Activated T-helper 9 cell treated with anti-CD3 and anti-CD28 coated beads, Interleukin-2, amount 50 U/mL, for 16 hours (primary cell): ENCODE data around the gene SLC25A22.

ENCODE experiments used
- DNase-seq: peaks from one replicate; pipeline ENCODE4 v3.0.0-alpha.2; 2020; ENCODE audit warnings: low read depth

The SLC25A22 gene

DNA sequence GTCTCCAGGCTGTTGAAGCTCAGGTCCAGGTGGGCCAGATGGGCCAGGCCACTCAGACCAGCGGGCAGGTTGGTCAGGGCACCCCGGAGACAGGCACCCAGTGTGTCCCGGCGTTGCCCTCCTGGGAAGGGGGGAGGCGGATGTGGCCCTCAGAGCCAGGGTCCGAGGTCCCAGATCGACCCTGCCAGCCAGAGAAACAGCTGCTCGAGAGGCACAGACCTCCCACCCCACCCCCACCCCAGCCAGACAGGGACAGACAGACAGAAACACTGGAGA lies 5.3 kb upstream of the SLC25A22 start:
- no peak for DNase-seq

DNA sequence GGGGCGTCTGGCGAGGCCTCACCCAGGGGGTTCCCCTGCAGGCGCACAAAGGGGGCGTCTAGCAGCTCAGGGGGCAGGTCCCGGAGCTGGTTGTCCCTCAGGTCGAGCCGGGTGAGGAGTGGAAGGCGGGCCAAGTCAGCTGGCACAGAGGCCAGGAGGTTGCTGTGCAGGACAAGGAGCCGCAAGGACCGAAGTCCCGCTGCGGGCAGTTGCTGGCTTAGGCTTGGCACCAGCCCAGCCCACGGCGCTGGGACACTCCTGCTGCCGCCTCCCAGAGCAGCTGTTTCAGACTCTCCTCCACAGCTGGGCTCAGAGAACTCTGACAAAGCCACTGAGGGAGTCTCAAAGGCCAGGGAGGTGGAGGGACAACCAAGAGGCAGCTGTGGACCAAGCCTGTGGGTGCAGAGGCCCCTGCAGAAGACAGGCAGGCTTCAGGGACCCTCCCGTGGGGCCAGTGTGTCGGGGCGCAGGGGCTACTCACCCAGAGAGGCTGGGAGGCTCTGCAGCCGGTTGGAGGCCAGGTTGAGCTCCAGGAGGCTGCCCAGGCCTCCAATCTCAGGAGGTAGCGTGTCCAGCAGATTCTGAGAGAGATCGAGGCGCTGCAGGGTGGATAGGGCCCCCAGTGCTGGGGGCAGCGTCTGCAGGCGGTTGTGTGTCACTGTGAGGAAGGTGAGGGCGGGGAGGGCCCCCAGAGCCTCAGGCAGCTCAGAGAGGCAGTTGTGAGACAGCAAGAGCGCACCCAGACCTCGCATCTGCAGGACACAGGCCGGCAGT lies 4.8 kb upstream of the SLC25A22 start:
- DNase-seq = no peak

DNA sequence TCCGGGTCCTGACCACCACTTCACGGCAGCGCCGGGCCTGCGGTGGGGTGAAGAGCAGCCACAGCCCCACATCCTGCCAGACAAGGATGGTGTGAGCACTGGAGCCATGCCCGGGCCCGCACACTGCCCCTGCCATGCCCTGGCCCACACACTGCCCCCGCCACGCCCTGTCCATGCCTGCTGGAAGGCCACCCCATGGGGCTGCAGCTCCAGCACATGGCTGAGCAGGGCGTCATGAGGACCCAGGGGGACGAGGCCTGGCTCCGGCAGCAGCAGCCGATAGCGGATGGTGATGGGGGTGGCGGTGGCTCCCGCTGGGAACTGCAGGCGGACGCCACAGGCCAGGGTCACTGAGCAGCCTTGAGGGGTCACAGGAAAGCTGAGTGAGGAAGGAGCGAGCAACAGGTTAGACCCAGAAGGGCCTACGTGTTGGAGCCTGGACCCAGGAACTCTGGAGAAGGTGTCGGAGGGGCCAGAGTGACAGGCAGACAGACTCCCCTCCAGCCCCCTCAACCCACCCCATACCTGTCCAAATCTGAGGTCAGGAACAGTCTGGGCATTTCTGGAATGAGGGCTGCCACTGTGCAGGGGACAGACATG lies 4.0 kb upstream of the SLC25A22 start:
- DNase-seq = no peak

DNA sequence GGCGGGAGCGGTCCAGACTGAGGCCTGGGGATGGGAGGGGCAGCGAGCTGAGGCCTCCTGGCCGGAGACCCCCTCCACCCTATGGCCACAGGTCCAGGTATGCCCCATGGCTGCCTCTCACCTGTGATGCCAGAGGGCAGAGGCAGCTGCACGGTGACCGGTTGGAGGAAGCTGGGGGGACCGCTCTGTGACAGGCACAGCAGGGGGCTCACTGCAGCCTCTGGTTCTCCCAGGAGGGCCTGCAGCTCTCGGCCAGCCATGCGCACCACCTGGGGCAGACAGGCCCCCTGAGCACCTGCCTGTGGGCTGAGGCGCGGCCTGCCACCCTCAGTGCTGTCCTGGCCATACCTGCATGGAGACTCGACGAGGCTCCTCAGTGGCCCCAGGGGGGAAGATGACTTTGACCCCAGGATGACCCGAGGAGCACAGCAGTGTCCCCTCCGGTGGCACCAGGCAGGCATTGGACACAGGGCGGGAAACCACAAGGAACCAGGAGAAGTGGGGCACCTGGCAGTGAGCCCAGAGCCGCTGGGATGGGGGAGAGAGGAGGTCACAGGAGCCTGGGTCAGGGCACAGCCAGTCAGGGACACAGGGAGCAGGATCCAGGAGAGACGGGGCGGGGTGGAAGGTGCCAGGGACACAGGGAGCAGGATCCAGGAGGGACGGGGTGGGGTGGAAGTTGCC lies 3.2 kb upstream of the SLC25A22 start:
- no peak for DNase-seq

DNA sequence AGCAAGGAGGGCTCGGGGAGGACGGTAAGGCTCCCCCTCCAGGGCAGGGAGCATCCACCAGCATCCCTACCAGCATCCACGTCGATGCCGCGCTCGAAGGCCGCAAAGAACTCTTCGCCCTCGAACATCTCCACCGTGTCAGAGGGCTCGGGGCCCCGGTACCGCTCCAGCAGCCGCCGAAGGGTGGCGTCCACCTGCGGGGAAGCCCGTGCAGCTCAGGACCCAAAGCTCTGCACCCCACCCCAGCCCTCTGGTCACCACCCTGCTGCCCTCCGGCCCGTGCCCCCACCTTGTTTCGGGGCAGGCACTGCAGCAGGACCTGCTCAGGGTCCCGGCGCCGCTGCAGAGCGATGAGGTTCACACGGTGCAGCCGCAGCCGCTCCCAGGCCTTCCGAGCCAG lies 2.4 kb upstream of the SLC25A22 start:
- no peak for DNase-seq

DNA sequence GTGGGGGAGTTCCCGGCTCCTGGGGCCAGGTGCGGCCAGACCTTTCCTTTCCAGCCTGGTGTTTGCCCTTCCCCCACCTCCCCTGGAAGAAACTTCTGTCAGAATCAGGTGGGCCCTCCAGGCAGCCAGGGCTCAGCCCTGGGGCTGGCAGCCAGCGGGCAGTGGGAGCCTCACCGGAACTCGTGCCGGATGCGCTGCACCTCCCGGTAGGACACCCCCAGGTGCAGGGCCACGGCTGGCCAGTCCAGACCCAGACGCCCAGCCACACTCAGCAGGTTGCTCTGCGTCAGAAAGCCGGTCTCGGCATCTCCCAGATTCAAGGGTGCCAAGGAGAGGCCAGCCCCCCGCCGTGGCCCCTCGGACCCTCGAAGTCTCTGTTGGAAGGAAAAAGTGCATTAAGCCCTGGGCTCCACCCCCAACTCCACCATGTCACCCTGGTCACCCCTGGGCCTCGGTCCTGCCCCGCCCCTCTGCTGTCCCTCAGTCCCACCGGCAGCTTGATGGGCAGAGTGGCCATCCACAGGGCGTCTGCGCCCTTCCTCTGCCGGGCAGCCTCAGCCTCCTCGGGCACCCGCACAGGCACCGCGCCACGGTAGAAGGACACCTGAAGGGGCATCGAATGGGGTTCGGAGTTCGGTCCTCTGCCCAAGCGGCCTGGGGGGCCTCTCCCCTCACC lies 1.7 kb upstream of the SLC25A22 start:
- DNase-seq = no peak

DNA sequence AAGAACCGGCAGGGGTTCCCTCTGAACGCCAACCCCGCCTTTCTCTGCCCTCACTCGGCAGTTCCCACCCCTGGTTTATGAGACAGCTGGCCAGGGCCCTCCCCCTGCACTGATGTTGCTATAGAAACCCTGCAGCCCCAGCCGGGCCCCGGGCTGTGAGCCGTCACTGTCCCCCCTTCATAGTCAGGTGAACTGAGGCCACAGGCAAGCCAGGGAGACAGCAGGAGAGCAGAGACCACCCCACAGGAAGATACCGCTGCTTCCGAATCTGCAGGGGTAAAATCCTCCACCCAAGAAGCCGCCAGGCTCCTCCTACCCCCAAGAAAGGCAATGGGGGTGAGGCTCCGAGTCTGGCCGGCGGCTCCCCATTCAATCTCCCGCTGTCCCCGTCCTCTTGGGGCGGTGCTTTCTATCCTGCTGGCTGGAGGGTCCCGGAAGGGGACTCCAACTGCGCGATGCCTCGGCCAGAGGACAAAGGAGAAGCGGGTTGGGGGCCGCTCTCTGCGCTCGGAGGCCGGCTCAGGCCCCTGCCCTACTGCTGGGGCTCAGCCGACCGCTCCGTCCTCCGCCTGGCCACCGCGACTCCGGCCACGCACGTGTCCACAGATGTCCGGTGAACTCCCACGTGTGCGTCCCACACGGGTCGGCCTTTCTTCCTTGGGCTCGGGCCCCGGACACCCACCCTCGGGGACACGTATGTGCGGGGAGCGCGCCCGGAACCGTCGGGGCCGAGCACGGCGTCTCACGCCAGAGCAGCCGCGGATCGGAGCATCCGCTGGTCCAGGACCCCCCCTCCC lies 587 bp downstream of the SLC25A22 start:
- peak; percentile 59 for DNase-seq

DNA sequence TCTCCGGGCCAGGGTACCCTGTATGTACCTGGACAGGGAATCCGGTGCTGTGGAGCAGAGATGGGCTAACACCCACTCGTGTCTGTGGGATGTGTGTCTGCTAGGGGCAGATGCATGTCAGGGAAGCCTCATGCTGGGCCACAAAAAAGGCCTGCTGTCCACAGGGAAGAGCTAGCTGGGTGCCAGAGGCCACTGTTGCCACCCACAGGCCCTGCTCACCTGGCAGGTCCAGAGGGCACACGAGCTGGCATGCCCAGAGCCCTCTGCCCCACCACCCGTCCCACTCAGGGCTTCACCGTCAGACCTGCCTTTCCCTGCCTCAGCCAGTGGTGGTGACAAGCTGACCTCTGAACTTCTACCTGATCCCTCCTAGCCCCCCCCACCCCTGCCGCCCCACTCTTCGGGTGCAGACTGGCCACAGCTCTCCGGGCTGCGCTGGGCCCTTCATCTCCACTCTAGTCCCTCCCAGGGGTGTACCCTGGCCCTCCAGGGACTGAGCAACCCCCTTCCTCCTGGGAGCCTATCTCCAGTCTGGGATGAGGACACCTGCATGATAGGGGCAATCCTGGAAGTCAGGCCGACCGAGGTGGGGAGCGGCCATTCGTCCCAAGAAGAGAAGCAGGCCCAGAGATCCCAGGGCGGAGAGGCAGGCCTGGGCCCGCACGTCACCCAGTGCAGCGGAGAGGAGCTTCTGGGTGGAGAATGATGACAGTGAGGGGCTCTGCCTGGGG lies 1.4 kb downstream of the SLC25A22 start:
- no peak for DNase-seq

DNA sequence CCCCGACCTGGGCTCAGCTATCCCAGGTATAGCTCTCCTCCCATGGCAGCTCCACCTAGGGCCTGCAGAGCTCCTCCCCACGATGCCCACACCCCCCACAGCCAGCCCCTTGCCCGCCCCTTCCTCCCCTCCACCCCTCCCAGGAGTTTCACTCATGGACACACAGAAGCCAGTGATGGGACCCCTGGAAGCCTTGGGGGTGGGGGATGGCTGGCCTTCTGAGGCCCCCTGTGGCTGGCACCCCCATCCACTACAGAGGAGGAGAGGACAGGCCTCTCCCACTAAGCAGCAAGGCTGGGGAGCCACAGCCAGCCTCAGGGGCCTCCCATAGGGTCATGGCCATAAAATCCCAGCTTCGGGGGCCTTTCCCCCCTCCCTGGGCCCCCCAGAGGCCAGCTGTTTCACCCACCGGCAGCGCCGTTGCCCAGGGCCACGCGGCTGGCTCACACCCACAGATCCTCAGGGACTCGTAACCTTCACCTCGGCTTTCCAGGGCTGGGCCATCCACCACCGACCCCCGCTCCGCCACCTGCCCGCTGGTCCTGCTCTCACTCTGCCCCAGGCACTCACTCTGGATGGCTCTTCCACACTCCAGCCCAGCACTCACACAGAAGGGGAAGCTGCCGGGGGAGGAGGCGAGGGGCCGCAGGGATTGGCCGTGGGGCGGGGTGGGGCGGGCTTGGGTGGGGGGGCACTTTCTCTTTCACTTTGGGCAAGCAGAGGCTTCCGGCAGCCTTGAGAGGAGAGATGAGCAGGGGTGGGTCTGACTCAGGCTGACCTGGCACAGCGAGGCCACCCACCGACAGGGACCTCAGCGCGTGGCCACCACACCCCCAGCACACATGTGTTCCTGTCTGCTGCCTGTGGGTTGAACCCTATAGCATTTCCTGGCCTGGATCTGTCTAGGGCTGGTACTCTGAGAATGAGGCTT lies 2.2 kb downstream of the SLC25A22 start:
- peak; percentile 76 for DNase-seq

DNA sequence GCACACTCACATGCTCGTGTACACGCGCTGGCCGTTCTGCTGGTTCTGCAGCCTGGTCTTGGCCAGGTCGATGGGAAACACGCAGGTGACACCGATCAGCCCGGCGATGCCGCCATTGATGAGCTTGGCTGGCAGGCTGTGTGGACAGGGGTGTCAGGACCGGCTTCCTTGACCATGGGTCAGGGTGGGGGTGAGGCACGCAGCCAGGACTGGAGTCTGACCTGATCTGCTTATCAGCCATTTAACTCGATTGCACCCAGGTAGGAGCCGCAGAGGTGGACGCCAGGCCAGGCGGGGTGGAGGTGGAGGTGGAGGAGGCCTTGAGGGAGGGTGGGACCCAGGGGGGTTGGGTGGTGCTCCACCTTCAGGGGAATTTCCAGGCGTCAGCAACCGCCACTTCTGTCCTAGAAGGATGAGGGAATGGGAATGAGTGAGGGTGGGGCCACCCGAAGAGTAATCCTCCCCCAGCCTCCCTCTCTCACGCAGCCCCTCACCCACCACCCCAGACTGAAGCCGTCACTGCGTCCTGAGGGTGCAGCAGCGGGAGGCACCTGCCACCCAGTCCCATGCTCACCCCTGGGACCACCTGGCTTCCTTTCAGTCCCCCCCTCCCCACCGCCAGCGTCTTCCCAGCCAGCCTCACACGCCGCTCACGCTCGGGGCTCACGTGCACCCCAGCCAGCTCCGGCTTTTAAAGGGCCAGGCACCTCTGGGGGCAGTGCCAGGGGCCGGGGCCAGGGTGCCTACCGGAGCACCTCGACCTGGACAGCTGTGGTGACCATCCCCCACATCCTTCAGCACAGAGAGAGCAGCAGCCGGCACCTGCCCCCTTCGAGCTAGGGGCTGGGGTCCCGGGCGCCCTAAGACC lies 3.1 kb downstream of the SLC25A22 start:
- DNase-seq = no peak

DNA sequence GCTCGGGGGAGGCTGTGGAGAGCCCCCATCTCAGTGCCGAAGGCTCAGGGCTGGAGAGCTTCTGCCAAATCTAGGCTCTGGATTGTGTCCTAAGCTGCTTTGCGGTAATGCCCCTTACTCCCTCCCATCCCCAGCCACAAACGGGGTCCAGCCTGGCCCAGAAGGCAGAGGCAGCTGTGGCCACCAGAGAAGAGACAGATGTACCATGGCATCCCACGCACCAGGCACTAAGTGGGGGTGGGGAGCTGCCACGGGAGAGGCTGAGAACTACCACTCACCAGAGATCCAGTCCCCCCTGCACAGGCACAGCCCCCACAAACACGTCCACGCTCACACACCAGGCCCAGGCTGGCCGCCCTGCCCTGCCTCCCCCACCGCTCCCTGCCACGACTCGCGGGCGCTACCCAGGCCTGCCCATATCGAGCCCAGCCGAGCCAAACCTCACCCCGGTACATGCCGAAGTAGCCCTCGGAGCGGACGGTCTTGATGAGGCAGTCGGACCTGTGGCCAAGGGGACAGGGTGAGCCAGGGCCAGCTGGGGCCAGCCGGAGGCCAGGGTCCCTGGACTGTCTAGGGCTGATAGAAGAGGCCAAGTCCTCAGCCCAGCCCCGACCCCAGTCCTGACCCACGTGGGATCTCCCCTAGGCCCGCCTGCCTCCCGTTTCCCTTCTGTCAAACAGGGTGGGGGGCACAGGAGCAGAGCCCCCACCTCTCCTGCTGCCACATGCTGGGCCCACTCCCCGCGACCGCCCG lies 3.9 kb downstream of the SLC25A22 start:
- DNase-seq = no peak

DNA sequence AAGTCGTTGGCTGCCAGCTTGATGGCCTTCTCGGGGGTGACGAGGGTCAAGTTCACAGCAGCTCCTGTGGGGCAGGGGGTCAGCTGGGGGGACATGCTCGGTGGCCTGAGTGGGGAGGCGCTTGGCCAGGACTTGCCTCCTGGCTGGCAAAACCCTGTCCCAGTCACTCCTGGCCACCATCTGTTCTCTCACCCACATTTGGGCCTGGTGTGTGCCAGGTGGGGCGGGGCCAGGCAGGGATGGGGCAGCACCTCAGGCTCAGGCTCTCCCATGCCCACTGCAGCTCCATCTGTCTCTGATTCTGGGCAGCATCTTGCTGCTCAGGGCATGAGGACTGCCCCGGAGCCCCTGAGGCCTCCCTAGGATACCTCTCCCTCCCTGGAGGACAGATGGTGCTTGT lies 4.5 kb downstream of the SLC25A22 start:
- no peak for DNase-seq

DNA sequence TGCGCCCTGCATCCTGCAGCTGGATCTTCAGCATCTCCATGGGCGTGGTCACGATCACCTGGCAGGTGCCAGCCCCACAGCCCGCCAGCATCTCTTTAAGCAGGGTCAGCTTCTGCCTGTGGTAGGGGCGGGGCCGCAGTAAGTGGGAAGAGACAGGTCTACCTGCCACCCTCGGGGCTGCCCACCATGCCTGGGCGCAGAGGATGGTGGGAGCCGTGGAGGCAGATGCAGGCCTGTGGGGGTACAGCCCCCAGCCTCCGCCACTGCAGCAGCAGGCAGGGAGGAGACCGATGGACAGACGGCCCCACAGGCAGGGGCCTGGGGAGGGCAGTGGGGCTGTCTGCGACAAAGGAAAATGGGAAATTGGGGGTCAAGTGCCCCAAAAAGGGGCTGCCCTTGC lies 5.2 kb downstream of the SLC25A22 start:
- no peak for DNase-seq

DNA sequence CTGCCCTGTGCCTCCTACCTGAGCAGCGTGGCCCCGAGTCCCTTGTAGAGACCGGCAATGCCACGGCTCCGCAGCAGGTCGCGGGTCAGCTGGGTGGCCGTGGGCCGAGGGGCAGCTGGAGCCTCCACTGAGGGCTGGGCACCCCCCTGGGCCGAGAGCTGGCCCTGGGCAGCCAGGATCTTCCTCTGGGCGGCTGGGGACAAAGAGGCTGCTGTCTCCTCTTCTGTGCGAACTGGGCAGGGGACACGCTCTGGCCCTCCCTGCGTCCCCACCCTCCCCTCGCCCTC lies 5.6 kb downstream of the SLC25A22 start:
- no peak for DNase-seq

DNA sequence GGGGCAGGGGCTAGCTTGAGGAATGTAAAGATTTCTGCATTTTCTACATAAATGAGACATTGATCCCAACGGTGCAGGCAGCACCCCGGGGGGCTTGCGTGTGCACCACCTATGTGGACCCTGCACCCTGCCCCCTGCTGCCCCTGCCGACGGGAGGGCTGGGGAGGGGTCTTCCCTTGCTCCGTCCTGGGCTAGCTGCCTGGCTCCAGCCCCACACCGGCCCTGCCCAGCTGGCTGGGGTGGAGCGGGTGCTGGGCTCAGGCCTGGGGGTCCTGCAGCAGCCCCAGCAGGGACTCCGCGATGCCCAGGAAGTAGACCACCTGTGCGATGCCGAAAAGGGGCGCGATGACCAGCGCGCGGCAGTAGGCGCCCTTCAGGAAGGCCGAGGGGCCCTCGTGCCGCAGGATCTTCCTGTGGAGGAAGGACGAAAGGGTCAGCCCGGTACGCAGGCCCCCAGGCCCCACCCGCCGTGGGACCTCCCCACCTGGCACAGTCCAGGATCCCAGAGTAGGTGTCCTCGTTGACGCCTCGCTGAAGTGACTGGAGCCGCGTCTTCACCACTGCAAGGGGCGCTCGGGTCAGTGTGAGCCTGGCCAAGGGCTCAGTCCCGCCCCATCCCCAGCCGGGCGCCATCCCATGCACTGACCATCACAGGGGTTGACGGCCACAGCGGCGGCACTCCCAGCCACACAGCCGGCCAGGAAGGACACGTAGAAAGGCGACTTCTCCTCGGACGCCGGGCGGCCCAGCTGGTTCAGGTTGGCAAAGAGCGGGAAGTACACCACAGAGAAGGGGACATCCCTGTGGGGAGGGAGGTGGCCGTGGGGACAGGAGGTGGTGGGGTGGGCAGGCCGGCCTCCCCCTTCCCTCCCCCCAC lies 6.2 kb downstream of the SLC25A22 start:
- no peak for DNase-seq

DNA sequence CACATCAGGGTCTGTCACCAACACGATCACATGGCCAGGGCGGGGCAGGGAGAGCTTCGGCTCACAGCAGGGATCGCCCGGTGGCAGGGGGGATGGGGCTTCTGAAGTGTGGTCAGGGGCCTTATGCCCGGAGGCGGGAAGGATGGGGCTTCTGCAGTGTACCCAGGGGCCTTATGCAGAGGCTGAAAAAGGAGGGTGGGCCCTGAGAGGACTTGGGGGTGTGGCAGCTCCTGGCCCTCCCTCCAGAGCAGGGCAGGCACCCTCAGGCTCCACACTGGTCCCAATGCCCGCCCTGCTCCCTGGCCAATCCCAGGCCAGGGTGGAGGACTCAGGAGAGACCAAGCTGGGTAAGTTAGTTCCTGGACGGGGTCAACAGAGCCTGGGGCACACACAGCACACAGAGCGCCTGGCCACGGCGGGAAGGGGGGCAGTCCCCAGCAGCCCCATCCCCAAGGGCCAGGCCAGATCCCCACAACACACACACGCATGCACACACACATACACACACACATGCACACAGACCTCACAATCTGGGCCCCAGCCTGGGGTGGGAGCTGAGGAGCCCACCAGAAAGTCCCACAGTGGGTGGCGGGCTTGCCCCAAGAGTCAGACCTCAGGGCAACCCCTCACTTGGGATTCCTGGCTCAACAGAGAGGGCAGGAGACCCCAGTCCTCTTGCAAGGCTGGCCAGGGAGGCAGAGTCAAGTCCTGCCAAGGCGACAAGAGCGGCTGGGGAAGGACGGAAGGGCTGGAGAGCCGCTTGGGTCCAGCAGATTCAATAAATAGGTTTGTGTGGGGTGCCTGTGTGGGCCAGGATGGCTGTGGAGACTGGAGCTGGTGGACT lies 7.1 kb downstream of the SLC25A22 start:
- DNase-seq = no peak

DNA sequence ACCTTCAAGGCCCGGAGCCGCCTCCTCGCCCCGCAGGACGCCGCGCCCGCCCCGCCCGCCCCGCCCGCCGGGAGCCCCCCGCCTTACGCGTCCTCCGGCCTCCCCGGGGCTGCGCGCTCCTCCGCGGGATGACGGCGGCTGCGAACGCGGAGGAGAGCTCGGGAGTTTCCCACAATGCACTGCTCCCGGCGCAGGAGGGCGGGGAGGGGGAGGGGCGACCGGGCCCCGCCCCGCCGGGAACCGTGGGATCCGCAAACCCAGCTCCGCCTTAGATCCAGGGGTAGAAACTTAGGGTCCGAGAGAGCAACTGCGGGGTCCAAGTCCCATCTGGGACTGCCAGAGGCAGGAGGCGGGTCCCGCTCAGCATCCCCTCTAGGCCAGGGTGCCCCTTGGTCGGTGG lies 8.1 kb downstream of the SLC25A22 start, which contains the start of gene CEND1:
TSS of gene CEND1 (minus strand) at position 148 of the 400 bp plus-strand sequence. CDS start 1,514 bp downstream, outside the sequence.
- DNase-seq = no peak
